Islet precursor cell (in vitro differentiated cells): ENCODE results near the gene GNAI2.
A peak's percentile ranks its signal among the peaks of the same experiment; 100 is the strongest.

Experiments used
- DNase-seq: peaks from one replicate; pipeline ENCODE4 v3.0.0-alpha.2; 2018

Gene GNAI2

GRCh38 chr3:50284121-50284520 lies 48.1 kb downstream of the GNAI2 start:
- peak; percentile 30 for DNase-seq

DNA sequence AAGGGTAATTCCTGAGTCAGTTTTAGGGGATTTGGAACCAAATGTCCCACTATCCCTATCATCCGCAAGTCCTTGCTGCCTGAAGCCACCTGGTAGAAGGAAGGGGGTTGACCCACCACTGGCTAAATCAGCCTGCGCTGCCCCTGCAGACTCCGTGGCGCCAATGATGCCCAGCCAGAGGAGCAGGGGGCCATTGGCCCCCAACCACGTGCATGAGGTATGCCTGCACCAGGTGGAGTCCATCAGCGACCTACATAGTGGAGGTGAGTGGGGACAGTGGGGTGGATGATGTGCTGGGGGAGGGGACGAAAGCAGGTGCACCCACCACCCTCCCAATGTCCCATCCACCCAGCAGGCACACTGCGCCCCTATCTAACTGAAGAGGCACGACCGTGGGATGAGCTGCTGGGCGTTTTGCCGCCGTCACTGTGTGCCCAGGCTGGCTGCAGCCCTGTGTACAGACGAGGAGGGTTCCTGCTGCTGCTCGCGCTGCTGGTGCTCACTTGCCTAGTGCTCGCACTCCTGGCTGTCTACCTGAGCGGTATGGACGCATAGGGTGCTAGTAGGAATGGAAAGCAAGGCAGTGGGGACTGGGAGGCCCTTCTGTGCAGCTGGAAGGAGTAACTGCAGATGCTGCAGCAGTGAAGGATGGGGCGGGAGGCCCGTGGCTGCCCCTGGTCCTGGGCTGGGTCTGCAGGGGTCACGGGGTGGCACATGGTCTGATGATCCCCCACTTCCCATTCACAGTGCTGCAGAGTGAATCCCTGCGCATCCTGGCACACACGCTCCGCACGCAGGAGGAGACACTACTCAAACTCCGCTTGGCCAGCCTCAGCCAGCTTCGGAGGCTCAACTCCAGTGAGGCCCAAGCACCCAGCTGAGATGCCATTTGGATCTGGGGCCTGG lies 50.6 kb downstream of the GNAI2 start:
- peak; percentile 48 for DNase-seq

GRCh38 chr3:50287262-50287661 lies 51.3 kb downstream of the GNAI2 start:
- peak; percentile 38 for DNase-seq

DNA sequence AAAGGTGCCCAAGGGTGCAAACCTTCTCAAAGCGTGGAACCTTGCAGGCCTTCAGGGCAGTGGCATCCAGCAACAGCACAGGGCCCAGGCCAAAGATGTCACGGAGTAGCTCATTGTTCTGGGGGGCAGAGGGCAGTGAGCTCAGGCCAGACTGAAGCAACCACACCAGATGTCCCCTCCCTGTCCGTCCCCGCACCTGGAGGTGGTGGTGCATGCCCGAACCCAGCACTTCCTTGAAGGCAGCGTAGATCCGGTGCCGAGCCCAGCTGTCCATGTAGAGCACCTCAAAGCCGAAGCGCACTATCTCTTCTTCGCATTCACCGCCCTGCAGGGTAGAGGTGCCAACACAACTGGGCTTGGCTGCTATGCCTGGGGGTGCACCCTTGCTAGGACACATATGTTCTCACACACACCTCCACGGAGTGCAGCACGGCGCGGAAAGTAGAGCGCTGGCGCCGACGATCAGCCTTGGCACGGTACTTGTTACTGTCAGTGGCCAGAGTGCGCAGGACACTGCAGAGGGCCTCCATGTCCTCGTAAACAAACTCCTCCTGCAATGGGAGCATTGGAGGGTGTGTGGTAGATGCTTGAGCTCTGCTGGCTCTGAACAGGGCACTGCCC lies 52.5 kb downstream of the GNAI2 start:
- peak; percentile 33 for DNase-seq

DNA sequence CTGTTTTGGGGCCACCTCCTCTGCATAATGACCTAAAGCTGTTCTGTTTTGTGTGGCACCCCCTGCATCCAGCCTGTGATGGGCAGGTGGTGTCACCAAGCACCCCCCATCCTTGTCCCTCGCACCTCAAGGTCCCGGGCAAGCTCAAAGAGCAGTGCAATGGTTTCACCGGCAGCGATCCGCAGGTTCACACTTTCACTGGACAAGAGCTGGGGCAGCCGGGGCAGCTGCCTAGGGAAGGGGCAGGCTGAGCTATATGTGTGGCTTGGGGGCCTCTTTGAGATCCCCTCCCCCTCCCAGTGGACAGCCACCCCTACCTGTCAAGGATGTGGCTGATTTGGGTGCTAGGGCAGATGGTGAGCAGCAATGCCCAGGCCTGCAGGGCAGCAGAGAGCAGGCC lies 53.1 kb downstream of the GNAI2 start:
- peak; percentile 41 for DNase-seq

- DNase-seq, result peak; percentile 41
These were observed 54.2 kb downstream of the GNAI2 start for GRCh38 chr3:50290161-50290641.

GRCh38 chr3:50292159-50293078 lies 56.4 kb downstream of the GNAI2 start, which contains the start of gene IFRD2:
TSS of gene IFRD2 (minus strand) at chr3:50292429. CDS start at chr3:50292274, 155 bp downstream.
- DNase-seq, result peak; percentile 99

GRCh38 chr3:50293079-50293801 lies 57.2 kb downstream of the GNAI2 start:
- peak; percentile 43 for DNase-seq

DNA sequence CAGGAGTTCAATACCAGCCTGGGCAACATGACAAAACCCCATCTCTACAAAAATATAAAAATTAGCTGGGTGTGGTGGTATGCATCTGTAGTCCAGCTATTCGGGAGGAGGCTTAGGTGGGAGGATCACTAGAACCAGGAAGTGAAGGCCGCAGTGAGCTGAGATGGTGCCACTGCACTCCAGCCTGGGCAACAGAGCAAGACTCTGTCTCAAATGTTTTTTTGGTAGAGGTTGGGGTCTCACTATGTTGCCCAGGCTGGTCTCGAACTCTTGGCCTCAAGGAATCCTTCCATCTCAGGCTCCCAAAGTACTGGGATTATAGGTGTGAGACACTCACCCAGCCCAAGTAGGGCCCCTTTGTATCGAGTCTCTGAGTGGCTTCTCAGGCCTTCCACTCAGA lies 58.1 kb downstream of the GNAI2 start:
- DNase-seq, result peak; percentile 28

- DNase-seq, result peak; percentile 45
These were observed 58.7 kb downstream of the GNAI2 start for GRCh38 chr3:50294492-50295403.

- peak; percentile 32 for DNase-seq
These were observed 59.8 kb downstream of the GNAI2 start for GRCh38 chr3:50295553-50296431.

GRCh38 chr3:50296721-50297383 lies 60.8 kb downstream of the GNAI2 start:
- DNase-seq, result peak; percentile 46

- peak; percentile 39 for DNase-seq
These were observed 61.4 kb downstream of the GNAI2 start for GRCh38 chr3:50297384-50297775.

GRCh38 chr3:50297896-50298725 lies 62.1 kb downstream of the GNAI2 start:
- peak; percentile 47 for DNase-seq

GRCh38 chr3:50298836-50299637 lies 63.0 kb downstream of the GNAI2 start, which contains the start of the genes HYAL3 and NAA80:
TSS of gene HYAL3 (minus strand) at chr3:50299405. CDS start at chr3:50295602, 3,803 bp downstream.
TSS of gene NAA80 (minus strand) at chr3:50299405. CDS start at chr3:50297463, 1,942 bp downstream.
- DNase-seq, result peak; percentile 100

DNA sequence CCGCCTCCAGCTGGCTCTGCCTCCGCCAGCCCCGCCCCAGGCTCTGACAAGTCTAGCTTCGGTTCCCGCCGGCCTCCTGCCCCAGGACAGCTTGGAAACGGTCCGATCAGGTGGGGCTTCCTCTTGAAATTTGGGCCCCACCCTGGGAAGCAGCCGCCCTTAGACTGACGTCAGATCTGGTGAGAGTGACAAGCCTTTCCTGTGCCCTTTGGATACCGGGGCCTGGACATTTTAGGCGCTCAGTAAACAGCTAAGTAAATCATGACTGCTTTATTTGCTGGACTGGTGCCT lies 63.6 kb downstream of the GNAI2 start:
- no peak for DNase-seq

GRCh38 chr3:50299929-50300680 lies 64.1 kb downstream of the GNAI2 start:
- DNase-seq, result peak; percentile 50
